NB4 (cell line): ENCODE results near the gene ESPL1.

Source experiments
- CTCF ChIP-seq: IDR thresholded peaks from one replicate; pipeline ENCODE4 v1.5.1; 2012; ENCODE audit warnings: low read depth, low read length
- POLR2A ChIP-seq: IDR thresholded peaks from 2 replicates; pipeline ENCODE4 v1.6.1; 2011; ENCODE audit warnings: mild to moderate bottlenecking; ENCODE audit not compliant: insufficient read length; ENCODE audit errors: extremely low read depth

GRCh38 chr12:53267306-53267998, 647 bp upstream of the ESPL1 start:
- no peak for TF ChIP-seq CTCF
- TF ChIP-seq POLR2A: no peak
